HG02852 (cell line): ENCODE data around the gene MFSD2B.
"Not testable (repeated sequence)": the region's sequence is repeated elsewhere in the genome, so short reads cannot be mapped to it uniquely, and the experiment has no call there.

Experiments
- ATAC-seq: cut with Tn5 transposase; IDR thresholded peaks from one replicate; pipeline ENCODE4 v1.9.1; 2021; ENCODE audit warnings: mild to moderate bottlenecking, moderate library complexity; ENCODE audit not compliant: unreplicated experiment

MFSD2B gene, protein sequence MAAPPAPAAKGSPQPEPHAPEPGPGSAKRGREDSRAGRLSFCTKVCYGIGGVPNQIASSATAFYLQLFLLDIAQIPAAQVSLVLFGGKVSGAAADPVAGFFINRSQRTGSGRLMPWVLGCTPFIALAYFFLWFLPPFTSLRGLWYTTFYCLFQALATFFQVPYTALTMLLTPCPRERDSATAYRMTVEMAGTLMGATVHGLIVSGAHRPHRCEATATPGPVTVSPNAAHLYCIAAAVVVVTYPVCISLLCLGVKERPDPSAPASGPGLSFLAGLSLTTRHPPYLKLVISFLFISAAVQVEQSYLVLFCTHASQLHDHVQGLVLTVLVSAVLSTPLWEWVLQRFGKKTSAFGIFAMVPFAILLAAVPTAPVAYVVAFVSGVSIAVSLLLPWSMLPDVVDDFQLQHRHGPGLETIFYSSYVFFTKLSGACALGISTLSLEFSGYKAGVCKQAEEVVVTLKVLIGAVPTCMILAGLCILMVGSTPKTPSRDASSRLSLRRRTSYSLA

DNA sequence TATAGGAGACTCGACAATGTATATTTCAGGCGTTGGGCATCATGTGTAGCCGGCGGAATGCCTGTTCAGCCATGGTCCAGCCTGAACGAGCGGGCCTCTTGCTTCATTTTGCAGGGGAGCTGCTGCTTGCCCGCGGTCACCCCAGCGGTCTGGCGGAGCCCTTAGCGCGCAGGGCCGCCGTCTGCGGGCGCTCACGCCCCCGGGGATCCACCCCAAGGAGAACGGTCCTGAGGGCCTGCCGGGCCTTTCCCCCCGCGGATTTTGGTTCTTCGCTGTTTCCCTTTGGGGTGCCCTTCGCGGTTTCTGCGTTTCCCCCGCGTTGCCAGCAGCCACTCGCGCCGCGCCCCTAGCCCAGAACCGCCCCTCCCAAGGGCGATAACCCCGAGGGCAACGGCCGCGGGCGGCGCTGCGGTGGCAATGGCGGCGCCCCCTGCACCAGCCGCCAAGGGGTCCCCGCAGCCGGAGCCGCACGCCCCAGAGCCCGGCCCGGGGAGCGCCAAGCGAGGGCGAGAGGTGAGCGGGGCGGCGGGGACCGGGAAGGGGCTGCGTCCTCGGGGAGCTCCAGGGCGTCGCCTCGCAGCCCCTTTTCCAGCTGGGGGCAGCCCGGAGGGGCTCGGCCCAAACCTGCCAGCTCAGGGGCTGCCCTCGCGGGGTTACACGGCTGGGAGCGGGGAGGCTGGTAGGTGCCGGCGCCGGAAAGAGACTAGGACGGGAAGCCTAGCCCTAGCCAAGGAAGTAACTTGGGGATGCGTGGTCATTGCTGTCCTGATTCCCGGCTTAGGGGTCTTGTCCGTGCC, at the start of gene MFSD2B:
Gene MFSD2B, plus strand, starts transcription at position 406 of the 797 bp plus-strand sequence. Its CDS starts 12 bp downstream, at position 418.
- ATAC-seq = no peak

DNA sequence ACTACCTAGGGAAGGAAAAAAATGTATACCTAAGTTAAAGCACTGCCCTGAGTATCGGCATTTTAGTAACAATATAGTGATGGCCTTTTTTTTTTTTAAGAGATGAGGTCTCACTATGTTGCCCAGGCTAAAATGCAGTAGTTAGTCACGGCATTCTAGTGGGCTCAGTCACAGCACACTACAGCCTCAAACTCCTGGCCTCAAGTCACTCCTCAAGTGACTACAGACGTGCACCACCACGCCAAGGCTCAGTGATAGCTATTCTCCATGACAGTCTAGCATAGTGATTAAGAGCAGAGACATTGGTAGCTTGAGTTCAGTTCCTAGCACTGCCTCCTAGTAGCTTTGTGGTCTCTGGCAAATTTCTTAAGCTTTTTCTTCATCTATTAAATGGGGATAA, 42.0 kb upstream of the MFSD2B start:
- no peak for ATAC-seq

DNA sequence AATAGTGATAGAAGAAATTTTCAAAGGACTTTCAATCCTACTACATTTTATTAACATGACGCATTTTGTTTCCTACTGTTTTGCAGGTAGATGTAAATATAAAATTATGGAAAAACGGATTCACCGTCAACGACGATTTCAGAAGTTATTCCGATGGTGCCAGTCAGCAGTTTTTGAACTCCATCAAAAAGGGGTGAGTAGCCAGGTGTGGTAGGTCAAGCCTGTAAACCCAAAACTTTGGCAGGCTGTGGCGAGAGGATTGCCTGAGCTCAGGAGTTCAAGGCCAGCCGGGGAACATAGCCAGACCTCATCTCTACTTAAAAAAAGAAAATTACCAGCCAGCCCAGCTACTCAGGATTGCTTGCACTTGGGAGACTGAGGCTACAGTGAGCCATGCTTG, 33.0 kb upstream of the MFSD2B start:
- ATAC-seq = no peak

DNA sequence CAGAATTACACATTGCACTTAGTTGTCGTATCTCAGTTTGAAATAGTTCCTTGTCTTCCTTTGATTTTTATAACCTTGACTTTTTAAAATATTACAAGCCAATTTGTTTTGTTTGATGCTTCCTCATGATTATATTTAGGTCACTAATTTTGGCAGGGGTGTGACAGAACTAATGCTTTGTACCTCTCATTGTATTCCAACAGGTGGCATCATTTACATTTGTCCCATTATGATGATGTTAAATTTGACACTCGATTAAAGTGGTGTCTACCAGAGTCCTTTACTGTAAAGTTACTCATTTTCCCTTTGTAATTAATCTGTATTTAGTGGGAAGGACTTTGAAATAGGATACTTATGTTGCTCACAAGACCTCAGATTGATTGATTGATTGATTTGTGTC, 21.5 kb upstream of the MFSD2B start:
- ATAC-seq = no peak

DNA sequence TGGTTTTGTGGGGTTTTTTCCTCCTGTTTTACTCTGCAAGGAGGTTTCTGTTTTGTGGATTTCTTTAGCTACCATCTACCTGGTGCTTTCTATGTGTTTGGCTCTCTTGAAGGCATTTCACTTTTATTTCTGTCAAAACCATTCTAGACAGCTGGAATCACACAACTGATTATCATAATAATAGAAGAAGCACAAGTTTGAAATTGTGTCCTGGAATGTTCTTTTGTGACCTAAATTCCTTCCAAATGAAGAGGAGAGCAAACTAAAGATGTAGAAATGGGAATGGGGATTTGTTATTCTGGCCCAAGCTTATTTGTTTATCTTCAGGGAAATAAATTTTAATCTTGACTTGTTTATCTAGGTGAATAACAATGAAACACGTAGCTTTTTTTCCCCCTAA, 17.0 kb upstream of the MFSD2B start:
- ATAC-seq = no peak

DNA sequence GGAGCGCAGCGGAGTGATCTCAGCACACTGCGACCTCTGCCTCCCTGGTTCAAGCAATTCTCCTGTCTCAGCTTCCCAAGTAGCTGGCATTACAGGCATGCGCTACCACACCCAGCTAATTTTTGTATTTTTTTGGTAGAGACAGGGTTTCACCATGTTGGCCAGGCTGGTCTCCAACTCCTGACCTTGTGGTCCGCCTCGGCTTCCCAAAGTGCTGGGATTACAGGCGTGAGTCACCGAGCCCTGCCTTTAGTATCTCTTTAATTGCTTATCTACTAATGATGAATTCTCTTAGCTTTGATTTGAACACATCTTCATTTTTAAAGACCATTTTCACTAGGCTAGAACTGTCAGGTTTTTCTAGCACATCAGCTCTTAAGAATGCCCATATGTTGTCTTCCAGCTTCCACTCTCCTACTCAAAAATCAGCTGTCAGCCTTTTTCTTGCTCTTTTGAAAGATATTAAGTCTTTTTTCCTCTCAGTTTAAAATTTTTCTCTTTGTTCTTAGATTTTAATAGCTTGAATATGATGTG, 16.1 kb upstream of the MFSD2B start:
- ATAC-seq = no peak

DNA sequence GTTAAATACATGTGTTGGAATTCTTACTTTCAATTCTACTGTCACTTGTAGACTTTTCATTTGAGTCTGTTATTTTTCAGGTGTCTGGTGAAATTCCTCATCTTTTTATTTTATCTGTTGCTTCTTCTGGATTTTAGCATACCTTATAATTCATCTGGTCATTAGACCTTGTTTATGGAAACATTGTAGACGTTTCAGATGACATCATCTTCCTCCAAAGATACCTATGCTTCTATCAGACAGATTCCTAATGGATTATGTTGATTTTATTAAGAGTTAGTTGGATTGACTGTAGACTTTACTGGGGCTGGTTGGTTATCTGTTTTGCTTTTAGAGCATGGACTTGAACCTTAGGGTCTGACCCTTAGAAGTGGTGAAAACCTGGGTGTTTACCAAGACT, 15.3 kb upstream of the MFSD2B start:
- no peak for ATAC-seq

DNA sequence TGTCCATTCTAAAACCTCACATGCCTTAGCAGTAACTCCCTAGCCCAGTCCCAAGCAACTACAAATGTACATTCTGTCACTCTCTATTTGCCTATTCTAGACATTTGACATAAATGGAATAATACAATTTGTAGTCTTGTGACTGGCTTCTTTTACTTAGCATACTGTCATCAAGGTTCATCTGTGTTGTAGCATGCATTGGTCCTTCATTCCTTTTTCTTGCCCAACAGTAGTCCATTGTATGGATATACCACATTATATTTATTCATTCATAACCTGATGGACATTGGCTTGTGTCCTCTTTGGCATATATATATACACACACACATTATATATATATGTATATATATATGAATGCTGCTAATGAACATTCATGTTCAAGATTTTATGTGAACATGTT, 2.2 kb upstream of the MFSD2B start:
- ATAC-seq = no peak

DNA sequence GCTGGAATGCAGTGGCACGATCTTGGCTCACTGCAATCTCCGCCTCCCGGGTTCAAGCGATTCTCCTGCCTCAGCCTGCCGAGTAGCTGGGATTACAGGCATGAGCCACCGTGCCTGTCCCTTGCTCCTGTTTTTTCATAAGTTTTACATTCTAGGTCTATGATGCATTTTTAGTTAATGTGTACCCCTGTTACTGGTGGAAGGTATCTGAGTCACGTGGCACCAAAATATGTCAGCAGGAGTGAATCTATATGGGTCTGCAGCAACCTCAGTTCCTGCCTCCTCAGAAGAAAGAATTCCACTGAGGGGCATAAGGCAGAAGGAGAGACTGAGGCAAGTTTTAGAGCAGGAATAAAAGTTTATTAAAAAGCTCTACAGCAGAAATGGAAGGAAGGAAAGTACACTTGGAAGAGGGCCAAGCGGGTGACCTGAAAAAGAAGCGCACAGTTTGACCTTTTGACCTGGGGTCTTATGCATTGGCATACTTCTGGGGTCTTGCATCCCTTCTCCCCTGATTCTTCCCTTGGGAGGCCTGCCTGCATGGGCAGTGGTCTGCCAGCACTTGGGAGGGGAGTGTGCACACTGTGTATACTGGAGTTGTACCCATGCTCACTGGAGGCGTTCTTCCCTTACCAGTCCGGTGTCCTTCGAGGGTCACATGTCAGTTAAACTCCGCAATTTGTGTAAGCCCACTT, 1.1 kb upstream of the MFSD2B start:
- no peak for ATAC-seq

DNA sequence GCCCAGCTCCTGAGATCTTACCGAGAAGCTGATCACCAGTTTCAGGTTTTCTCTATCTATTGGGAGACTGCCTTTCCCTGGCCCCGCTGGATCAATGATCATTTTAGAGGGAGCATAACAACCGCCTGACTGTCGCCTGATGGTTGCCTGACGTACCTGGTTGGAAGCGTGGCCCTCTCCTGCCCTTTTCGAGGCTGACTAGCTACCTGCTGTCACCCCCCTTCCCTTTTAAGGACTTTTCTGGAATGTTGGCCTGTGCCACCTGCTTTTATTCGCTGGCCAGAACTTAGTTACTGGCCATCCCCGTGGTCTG, 562 bp upstream of the MFSD2B start:
- ATAC-seq = no peak

DNA sequence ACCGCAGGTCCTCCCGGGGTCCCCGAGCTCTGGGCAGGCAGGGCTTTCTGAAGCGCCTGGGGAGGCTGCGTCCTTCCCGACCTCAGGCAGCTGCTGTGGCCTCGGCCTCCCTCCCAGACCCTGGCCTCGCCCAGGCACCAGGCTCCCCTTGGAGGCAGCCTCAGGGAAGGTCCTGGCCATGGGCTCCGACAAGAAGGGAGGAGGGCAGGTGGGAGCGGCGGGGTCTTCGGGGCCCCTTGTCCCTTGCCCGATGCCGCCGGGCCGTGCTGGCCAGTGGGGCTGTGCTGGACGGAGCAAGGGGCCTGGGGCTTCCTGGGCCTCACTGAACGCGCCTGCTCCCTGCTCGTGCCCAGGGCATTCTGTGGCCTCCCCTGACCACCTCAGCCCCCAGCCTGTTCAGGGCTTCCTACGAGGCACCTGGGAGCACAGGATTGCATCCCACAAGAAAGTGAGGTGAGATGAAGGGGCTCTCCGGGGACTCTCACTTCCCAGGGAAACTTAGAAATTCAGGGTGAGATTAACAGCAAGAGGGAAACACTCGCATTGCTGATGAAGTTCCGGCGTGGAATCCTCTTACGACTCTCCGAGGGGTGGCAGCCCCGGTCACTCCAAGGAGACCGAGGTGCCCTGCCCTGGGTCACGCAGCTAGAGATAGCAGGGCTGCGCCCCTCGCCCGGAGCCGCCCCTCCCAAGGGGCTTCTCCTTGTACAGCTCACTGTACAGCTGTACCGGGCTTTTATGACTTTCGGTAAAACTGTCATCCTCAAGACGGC, 778 bp downstream of the MFSD2B start:
- ATAC-seq = no peak

DNA sequence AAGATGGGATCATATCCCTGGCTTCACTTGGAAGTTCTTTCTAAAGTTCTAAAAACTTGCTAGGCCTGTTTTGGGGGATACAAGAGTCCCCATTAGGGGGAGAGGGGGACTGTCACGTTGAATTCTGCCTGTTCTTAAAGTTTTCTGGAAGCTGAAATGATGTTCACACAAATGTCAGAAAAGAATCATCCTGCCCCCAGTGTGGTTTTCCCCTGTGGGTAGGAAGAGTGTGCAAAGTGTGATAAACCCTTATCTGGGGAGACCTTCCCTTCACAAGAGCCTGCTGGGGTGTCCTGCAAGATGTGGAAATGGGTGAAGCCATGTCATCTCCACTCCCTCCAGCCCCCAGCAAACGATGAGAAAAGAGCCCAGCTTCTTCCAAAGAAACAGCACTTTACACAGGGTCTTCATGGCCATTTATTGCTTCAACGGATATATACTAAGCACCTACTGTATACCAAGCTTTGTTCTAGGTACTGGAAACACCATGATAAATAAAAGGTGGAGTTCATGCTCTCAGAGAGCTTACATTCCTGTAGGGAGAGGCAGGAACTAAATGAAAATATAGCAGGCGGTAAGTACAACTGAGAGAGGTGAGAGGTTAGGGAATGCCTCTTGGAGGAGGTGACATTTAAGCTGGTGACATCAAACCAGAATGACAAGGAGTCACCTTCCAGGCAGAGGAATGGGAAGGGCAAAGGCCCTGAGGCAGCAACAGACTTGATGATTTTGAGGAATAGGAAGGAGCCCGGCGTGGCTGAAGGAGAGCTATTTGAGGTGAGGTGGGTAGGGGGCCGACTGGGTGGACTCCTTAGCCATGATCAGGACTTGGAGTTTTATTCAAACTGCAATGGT, 1.6 kb downstream of the MFSD2B start:
- no peak for ATAC-seq

DNA sequence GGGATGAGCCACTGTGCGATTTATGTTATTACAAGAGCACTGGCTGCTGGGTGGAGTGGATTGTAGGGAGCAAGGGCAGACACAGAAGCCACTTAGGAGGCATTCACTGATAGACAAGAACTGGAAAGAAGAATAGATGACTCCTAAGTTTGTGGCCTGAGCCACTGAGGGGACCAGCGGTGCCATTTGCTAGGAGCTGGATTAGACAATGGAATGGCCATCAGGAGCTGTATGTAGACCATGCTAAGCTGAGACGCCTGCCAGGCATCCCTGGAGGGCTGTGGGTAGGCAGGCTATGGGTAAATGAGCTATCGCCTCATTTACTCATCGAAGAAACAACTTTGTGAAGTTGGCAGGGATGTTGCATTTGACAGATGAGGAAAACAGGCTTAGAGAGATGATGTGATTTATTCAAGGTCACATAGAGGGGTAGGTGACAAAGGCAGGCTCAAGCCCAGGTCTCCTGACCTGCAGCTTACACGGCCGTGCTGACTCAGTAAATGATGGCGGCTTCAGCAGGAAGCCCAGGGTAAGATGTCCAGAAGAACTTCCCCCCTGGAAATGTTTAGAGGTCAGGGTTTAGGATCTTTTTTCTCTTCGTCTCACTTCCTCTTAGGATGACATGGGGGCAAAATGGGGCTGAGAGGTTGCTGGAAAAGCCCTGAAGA, 2.8 kb downstream of the MFSD2B start:
- ATAC-seq = no peak

DNA sequence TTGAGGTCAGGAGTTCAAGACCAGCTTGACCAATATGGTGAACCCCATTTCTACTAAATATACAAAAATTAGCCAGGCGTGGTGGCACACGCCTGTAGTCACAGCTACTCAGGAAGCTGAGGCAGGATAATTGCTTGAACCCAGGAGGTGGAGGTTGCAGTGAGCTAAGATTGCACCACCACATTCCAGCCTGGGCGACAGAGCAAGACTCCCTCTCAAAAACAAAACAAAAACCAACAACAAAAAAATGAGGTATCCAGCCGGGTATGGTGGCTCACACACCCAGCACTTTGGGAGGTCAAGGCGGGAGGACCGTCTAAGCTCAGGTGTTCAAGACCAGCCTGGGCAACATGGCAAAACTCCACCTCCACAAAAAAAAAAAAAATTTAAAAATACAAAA, 5.0 kb downstream of the MFSD2B start:
- ATAC-seq = not testable (repeated sequence)

DNA sequence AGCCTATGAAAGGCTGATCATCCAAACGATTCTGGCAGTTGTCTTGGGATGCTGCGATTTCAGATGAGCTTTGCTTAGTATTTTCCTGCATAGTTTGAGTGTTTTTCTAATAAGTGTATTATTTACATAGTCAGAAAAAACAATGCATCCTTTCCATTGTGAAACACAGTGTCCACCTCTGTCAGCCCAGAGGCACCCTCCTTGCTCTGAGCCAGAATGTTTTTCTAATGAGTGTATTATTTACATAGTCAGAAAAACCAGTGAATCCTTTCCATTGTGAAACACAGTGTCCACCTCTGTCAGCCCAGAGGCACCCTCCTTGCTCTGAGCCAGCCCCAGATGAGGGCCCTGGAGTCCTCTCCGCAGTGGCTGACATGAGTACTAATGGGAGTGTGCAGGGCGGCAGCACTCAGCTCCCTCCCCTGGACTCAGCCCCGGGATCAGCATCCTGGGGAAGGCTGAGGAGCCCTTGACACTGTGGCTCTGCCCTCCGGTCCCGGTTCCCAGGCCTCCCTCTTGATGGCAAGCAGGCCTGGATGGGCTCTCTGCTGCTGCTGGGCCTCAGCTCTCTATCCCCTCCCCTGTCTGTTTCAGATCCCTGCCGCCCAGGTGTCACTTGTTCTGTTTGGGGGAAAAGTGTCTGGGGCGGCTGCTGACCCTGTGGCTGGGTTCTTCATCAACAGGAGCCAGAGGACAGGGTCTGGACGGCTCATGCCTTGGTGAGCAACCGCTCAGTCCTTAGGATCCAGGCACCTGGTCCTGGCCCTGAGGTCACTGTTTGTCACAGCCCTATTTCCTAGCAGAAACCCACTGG, 5.9 kb downstream of the MFSD2B start:
- no peak for ATAC-seq

DNA sequence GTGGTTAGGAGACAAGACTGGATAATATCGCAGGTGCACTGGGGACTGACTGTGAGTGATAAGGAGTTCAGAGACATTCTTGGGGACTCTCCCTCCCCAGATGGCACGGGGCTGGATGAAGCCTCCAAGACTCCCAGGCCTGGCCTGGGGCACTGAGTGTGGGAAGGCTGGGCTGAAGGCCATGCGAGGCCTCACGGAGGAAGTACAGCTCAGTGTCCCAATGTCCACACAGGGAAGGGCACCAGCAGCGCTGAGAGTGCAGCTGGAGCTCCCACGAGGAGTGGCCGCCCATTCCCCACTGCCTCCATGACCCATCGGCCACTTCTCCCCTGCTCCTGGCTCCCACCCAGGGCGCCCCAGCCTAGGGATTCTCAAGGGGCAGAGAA, 6.5 kb downstream of the MFSD2B start:
- no peak for ATAC-seq

DNA sequence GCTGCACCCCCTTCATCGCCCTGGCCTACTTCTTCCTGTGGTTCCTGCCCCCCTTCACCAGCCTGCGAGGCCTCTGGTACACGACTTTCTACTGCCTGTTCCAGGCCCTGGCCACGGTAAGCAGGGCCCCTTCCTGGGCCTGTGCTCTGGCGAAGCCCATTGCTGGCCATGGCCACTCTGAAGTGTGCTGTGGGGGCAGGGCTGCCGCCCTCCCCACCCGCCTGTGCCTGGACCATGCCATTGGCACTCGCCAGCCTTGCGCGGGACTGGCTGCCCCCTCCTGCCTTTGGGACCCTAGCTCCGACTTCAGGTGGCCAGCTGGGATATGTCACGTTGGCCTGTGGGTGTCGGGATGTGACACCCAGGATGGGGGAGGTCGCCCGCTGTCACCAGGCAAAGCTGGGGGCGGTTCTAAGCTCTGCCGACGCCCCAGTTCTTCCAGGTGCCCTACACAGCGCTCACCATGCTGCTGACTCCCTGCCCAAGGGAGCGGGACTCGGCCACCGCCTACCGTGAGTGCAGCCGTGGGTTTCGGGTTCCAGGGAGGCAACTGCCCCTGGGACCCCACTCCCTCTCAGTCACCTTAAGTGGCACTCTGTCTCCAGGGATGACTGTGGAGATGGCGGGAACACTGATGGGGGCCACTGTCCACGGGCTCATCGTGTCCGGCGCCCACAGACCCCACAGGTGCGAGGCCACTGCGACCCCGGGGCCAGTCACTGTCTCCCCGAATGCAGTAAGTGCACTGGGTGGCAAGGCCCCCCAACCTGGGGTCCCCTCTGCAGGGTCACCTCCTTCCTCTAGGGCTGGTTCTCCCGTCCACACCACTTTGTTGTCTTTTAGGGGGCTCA, 7.2 kb downstream of the MFSD2B start:
- ATAC-seq = no peak
